Measurements from ENCODE around the gene MYH11. TPM values are rescaled to one million over a fixed set of nuclear protein-coding genes. Genes with fewer than 3 reads are reported as not detected.

The MYH11 gene
- polyA plus RNA-seq, result 10 to 100 TPM in 2 of 3 donors, 1 to 10 TPM in 1; 4.7 to 58.0 (median 24.8) TPM

DNA sequence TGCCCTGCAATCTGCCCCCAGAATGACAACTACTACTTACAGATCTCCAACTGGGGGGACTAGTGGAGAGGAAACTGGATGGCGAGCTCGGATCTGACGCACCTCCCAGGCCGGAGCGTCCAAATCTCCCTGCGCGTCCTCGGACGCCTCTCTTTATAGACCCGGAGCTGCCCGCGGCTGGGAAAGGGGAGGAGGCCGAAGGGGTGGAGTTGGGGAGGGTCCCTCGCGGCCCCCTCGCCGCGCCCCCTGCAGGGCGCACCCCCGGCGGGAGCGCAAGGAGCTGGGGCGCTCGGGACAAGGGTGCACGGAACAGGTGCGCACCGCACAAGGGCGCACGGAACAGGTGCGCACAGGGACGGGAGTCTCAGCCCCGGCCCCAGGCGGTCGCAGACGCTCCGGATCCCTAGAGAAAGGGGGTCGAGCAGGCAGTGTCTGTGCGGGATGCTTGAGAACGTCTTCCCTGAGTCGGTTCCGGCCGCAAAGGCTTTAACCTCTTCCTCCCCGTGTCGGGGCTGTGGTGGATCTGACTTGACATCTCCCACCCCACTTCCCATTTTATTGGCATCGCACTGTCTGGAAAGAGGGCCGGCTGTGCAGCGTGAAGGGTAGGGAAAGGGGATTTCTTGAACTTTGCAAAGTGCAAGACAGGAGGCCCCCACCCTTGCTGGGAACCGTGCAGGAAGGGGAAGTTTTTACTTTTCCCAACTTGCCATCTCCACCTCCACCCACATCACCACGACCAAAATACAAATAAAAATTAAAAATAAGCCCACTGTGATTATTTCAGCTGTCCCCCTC, at the start of gene MYH11:
Gene MYH11 (minus strand): TSS at position 128 of the 798 bp plus-strand sequence. CDS start 18,776 bp downstream, outside the sequence.
- WGBS, 3 donors, result 0 to 1% (median 1%) methylated on average over 32 to 48 of the region's 49 CpGs
- no peak within 1 kb of the TSS for H3K27ac ChIP-seq (ENCODE audit: low read depth, low read length)

GRCh38 chr16:15906439-15906838, 49.6 kb upstream of the MYH11 start:
- WGBS, 3 donors, result 68 to 88% (median 74%) methylated on average over 2 of the region's 2 CpGs
- H3K27ac ChIP-seq (ENCODE audit: low read depth, low read length), result no peak overlapping the region

GRCh38 chr16:15903960-15904359, 47.1 kb upstream of the MYH11 start:
- no peak overlapping the region for H3K27ac ChIP-seq (ENCODE audit: low read depth, low read length)
- WGBS, 3 donors, result 95 to 98% (median 96%) methylated on average over 5 of the region's 5 CpGs

DNA sequence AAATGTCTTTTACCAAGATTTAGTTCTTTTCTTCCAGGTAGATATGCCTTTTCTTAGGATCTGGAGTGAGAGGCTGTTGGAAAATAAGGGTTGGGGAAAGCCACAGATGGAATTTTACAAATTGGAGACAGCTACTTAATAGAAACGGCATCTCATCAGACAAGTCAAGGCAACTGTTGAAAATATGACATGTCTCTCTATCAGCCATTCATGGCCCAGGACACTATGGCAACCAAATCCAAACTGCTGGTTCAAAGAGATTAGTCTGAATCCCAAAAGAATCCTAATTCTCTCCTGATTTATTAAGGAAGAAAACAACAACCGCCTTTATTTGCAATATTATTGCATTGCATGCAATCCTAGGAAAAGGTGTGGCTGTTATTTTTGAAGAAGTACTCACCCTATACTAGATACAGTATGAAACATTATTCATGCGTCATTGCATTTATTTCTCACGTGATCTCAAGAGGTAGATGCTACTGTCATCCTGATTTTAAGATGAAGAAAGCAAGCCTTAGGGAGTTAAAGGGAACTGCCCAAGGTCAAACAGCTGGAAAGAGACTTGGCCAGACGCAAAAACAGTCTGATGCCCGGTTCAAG, 44.2 kb upstream of the MYH11 start:
- H3K27ac ChIP-seq (ENCODE audit: low read depth, low read length), result no peak overlapping the region
- WGBS, 3 donors, result 65 to 70% (median 69%) methylated on average over 6 of the region's 6 CpGs

- 92 to 95% (median 93%) methylated on average over 3 of the region's 3 CpGs for WGBS, 3 donors
- H3K27ac ChIP-seq (ENCODE audit: low read depth, low read length), result no peak overlapping the region
These were observed 43.5 kb upstream of the MYH11 start for GRCh38 chr16:15900357-15900756.

- 35 to 54% (median 50%) methylated on average over 9 of the region's 9 CpGs for WGBS, 3 donors
- H3K27ac ChIP-seq (ENCODE audit: low read depth, low read length), result no peak overlapping the region
These were observed 42.8 kb upstream of the MYH11 start for GRCh38 chr16:15899538-15900100.

DNA sequence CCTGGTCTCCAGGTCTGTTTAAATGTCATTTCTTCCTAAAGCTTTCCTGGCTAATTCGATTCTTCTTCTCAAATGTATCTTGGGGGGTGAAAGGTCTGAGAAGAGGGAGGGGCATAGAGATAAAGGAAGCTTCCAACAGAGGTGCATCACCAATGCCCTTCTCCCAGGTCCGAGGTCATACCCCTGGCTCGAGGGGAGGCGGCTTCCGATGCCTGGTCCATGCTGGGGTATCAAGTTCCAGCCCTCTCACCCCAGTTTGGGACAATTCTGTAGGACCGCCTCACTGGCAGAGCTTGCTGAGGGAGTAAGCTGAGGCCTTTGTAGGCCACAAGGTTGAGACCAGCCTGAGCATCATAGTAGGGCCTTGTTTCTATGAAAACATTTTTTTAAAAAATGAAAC, 41.8 kb upstream of the MYH11 start:
- WGBS, 3 donors, result 89 to 94% (median 93%) methylated on average over 6 of the region's 6 CpGs
- H3K27ac ChIP-seq (ENCODE audit: low read depth, low read length), result no peak overlapping the region

DNA sequence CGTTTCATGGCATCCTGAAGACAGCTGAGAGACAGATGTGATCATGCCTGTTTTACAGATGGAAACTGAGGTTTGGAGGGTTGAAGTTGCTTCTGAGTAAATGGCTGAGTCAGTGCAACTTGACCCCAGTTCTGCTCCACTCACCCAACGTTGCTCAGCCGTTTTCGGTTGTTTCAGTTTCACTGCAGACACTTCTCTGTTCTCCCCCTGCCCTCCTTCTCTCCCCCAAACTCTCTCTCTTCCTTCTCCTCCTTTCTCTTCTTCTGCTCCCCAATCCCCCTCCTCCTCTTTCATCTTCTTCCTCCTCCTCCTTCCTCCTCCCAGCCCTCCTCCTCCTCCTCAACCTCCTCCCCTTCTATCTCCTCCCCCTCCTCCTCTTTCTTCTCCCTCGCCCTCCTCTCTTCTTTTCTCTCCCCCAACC, 41.0 kb upstream of the MYH11 start:
- whole genome bisulfite sequencing, 3 donors, result 40 to 69% (median 48%) methylated on average over 5 of the region's 5 CpGs
- no peak overlapping the region for H3K27ac ChIP-seq (ENCODE audit: low read depth, low read length)

- 84 to 92% (median 87%) methylated on average over 8 of the region's 8 CpGs for WGBS, 3 donors
- no peak overlapping the region for H3K27ac ChIP-seq (ENCODE audit: low read depth, low read length)
These were observed 40.4 kb upstream of the MYH11 start for GRCh38 chr16:15897121-15897780.

DNA sequence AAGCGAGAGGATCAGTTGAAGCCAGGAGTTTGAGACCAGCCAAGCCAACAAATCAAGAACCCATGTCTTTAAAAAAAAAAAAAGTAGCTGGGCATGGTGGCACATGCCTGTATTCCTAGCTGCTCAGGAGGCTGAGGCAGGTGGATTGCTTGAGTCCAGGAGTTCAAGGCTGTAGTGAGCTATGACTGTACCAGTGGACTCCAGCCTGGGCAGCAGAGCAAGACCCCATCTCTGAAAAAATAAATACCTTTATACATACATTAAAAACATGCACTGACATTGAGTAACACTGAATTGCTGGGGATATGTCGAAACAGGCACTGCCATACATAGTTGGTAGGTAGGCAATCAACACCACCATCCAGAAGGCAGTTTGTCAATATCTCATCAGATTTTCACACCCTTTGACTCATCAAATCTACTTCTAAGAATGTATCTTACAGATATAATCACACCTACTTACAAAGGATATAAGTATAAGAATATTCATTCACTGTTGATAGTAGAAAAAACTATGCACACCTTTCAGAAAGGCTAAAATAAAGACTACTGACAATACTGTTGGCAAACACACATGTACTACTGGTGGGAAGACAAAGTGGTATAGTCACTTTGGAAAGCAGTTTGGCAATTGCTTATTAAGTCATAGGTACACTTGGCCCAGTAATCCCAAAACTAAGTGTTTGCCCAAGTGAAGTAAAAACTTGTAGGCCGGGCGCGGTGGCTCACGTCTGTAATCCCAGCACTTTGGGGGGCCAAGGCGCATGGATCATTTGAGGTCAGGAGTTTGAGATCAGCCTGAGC, 37.9 kb upstream of the MYH11 start:
- WGBS, 3 donors, result 93 to 97% (median 93%) methylated on average over 7 of the region's 7 CpGs
- no peak overlapping the region for H3K27ac ChIP-seq (ENCODE audit: low read depth, low read length)

DNA sequence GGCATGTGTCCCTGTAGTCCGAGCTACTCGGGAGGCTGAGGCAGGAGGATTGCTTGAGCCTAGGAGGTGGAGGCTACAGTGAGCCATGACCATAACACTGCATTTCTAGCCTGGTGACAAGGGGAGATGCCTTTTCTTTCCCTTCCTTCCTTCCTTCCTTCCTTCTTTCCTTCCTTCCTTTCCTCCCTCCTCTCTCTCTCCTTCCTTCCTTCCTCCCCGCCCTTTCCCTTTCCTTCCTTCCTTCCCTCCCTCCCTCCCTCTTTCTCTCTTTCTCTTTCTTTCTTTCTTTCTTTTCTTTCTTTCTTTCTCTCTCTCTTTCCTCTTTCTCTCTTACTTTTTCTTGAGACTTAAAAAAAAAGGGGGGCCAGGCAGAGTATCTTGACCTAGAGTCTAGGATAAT, 34.7 kb upstream of the MYH11 start:
- WGBS, 3 donors, result 96 to 100% (median 98%) methylated on average over 3 of the region's 3 CpGs

GRCh38 chr16:15888072-15888976, 31.5 kb upstream of the MYH11 start, which contains the start of gene CEP20:
Gene CEP20 (minus strand): TSS chr16:15888603. CDS start chr16:15888585, 18 bp downstream.
- 0 to 1% (median 1%) methylated on average over 41 of the region's 41 CpGs for WGBS, 3 donors

More for the DNA sequence above, 34.7 kb upstream of the MYH11 start:
- H3K27ac ChIP-seq (ENCODE audit: low read depth, low read length), result no peak overlapping the region

GRCh38 chr16:15887283-15887682, 30.5 kb upstream of the MYH11 start:
- 82 to 88% (median 88%) methylated on average over 4 of the region's 4 CpGs for WGBS, 3 donors
- H3K27ac ChIP-seq (ENCODE audit: low read depth, low read length), result no peak overlapping the region

More at GRCh38 chr16:15888072-15888976, 31.5 kb upstream of the MYH11 start, which contains the start of gene CEP20:
- H3K27ac ChIP-seq (ENCODE audit: low read depth, low read length), result no peak within 1 kb of the TSS

DNA sequence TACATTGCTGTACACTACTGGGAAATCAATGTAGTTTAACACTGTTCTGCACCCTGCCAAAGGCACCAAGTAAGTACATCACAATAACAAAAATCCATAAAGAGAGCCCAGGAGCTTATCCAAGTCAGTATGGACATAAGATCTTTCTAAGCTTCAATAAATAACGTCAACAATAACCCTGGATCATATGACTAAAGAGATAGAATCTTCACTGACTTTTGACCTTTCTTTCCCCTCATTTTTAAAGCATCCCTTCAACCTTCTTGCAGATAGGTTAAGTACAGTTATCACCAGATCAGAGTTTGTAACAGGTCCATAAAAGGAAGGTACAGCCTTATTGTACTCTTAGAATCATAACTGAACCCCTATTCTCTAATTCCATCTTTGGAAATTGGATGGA, 29.2 kb upstream of the MYH11 start:
- H3K27ac ChIP-seq (ENCODE audit: low read depth, low read length), result no peak overlapping the region
- 53 to 73% (median 58%) methylated on average over 1 of the region's 1 CpG for WGBS, 3 donors

DNA sequence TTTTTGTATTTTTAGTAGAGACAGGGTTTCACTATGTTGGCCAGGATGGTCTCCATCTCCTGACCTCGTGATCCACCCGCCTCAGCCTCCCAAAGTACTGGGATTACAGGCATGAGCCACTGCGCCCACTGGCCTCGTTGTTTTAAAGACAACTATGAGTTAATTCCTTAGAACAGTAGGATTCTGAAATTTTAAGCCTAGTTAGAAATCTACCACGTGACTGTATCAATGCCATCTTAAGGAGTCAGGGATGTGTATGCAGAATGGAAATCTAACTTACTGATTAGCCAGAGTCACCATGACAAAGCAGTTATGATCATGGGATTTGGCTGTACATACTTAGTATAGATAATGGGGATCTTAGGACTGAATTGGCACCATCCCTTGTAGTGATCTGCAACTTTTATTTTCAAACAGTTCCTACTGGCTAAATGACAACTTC, 28.8 kb upstream of the MYH11 start:
- H3K27ac ChIP-seq (ENCODE audit: low read depth, low read length), result no peak overlapping the region
- WGBS, 3 donors, result 86 to 89% (median 88%) methylated on average over 5 of the region's 5 CpGs

DNA sequence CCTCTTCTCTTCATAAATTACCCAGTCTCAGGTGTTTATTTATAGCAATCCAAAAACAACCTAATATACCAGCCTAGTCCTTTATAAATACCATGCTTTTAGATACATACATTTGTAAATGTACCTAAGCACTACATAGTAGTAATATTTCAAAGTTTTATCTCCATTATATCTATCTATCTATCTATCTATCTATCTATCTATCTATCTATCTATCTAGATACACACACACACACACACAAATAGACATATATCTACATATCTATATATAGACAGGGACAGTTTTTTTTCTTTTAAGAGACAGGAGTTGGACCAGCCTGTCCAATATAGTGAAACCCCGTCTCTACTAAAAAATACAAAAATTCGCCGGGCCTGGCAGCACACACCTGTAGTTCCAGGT, 25.7 kb upstream of the MYH11 start:
- 96 to 98% (median 98%) methylated on average over 3 of the region's 3 CpGs for WGBS, 3 donors

GRCh38 chr16:15881794-15882379, 25.1 kb upstream of the MYH11 start:
- 91 to 94% (median 93%) methylated on average over 13 of the region's 13 CpGs for WGBS, 3 donors
- no peak overlapping the region for H3K27ac ChIP-seq (ENCODE audit: low read depth, low read length)

More for the DNA sequence above, 25.7 kb upstream of the MYH11 start:
- H3K27ac ChIP-seq (ENCODE audit: low read depth, low read length), result no peak overlapping the region

Data from adipose tissue (tissue), 3 donors.